ENCODE measurements around the gene SERPINB1.
"Not testable (repeated sequence)": the region's sequence is repeated elsewhere in the genome, so short reads cannot be mapped to it uniquely, and the experiment has no call there.

DNA sequence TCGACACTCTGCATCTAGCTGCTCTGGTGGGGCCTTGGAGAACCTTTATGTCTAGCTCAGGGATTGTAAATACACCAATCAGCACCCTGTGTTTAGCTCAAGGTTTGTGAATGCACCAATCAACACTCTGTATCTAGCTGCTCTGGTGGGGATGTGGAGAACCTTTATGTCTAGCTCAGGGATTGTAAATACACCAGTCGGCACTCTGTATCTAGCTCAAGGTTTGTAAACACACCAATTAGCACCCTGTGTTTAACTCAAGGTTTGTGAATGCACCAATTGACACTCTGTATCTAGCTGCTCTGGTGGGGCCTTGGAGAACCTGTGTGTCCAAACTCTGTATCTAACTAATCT, 19.0 kb upstream of the SERPINB1 start:
- TF ChIP-seq, protein P1, sequence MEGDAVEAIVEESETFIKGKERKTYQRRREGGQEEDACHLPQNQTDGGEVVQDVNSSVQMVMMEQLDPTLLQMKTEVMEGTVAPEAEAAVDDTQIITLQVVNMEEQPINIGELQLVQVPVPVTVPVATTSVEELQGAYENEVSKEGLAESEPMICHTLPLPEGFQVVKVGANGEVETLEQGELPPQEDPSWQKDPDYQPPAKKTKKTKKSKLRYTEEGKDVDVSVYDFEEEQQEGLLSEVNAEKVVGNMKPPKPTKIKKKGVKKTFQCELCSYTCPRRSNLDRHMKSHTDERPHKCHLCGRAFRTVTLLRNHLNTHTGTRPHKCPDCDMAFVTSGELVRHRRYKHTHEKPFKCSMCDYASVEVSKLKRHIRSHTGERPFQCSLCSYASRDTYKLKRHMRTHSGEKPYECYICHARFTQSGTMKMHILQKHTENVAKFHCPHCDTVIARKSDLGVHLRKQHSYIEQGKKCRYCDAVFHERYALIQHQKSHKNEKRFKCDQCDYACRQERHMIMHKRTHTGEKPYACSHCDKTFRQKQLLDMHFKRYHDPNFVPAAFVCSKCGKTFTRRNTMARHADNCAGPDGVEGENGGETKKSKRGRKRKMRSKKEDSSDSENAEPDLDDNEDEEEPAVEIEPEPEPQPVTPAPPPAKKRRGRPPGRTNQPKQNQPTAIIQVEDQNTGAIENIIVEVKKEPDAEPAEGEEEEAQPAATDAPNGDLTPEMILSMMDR (IDR thresholded peaks at IDR 0.05; ENCODE audit: low read depth, low read length, poor library complexity, severe bottlenecking), result not testable (repeated sequence)
- not testable (repeated sequence) for TF ChIP-seq EZH2phosphoT487 (IDR thresholded peaks at IDR 0.05; ENCODE audit: borderline replicate concordance, low read length)

All from DOHH2 (cell line).